GM23338 (cell line): ENCODE results near the gene PTPRN2. TPM values are rescaled to one million over a fixed set of nuclear protein-coding genes. Genes with fewer than 3 reads are reported as not detected.

Source experiments
- ATAC-seq: fragments of 200-7000 bp; cut with Tn5 transposase; 3 replicates; pipeline ENCODE4 v1.9.1; 2020
- DNase-seq: peaks from one replicate; pipeline ENCODE4 v3.0.0-alpha.2; 2015; ENCODE audit warnings: low spot score
- H2AFZ ChIP-seq: fragments of 200-600 bp; sonication (generic); 2 replicates; pipeline ENCODE4 v1.8.0; 2016; ENCODE audit warnings: antibody characterized with exemption, mild to moderate bottlenecking, moderate library complexity
- H3F3A ChIP-seq: fragments of 200-600 bp; sonication (generic); replicated peaks from 2 replicates; pipeline ENCODE4 v1.8.0; 2017; ENCODE audit warnings: antibody characterized with exemption, mixed run types, low read depth
- H3K27ac ChIP-seq: fragments of 200-600 bp; sonication (generic); 2 replicates; pipeline ENCODE4 v1.6.1; 2016; ENCODE audit warnings: low read depth
- H3K27me3 ChIP-seq: fragments of 200-600 bp; sonication (generic); 2 replicates; pipeline ENCODE4 v1.8.0; 2016; ENCODE audit warnings: mild to moderate bottlenecking, mixed run types, moderate library complexity; ENCODE audit not compliant: insufficient read depth
- H3K36me3 ChIP-seq: fragments of 200-600 bp; sonication (generic); 2 replicates; pipeline ENCODE4 v1.8.0; 2016; ENCODE audit warnings: mild to moderate bottlenecking; ENCODE audit not compliant: insufficient read depth
- H3K4me1 ChIP-seq: fragments of 200-600 bp; sonication (generic); 2 replicates; pipeline ENCODE4 v1.8.0; 2016; ENCODE audit warnings: mild to moderate bottlenecking, moderate library complexity; ENCODE audit not compliant: insufficient read depth
- H3K4me2 ChIP-seq: fragments of 200-600 bp; sonication (generic); 2 replicates; pipeline ENCODE4 v1.7.1; 2017; ENCODE audit warnings: mixed run types
- H3K4me3 ChIP-seq: fragments of 200-600 bp; sonication (generic); 2 replicates; pipeline ENCODE4 v1.6.1; 2016; ENCODE audit warnings: mixed run types
- H3K79me2 ChIP-seq: fragments of 200-600 bp; sonication (generic); replicated peaks from 2 replicates; pipeline ENCODE4 v1.8.0; 2017; ENCODE audit warnings: mild to moderate bottlenecking; ENCODE audit not compliant: insufficient read depth
- H3K9me2 ChIP-seq: fragments of 200-600 bp; sonication (generic); 2 replicates; pipeline ENCODE4 v1.8.0; 2017; ENCODE audit not compliant: insufficient read depth
- H4K20me1 ChIP-seq: fragments of 200-600 bp; sonication (generic); replicated peaks from 2 replicates; pipeline ENCODE4 v1.8.0; 2017; ENCODE audit warnings: mild to moderate bottlenecking; ENCODE audit not compliant: insufficient read depth
- H3K27ac Mint-ChIP-seq: 2 replicates; pipeline ENCODE4 v1.8.0; 2020; ENCODE audit warnings: inconsistent platforms, mild to moderate bottlenecking, moderate library complexity, mixed read lengths
- H3K27me3 Mint-ChIP-seq: 3 replicates; pipeline ENCODE4 v1.8.0; 2022; ENCODE audit warnings: low read depth, mild to moderate bottlenecking, moderate library complexity, mixed read lengths, inconsistent platforms; ENCODE audit not compliant: insufficient read depth, poor library complexity
- H3K36me3 Mint-ChIP-seq: 3 replicates; pipeline ENCODE4 v1.8.0; 2021; ENCODE audit warnings: low read depth, mild to moderate bottlenecking, inconsistent platforms, moderate library complexity, mixed read lengths
- H3K4me1 Mint-ChIP-seq: 3 replicates; pipeline ENCODE4 v1.8.0; 2020; ENCODE audit warnings: mild to moderate bottlenecking, inconsistent platforms, mixed read lengths
- H3K4me3 Mint-ChIP-seq: 3 replicates; pipeline ENCODE4 v1.8.0; 2021; ENCODE audit warnings: moderate library complexity, mild to moderate bottlenecking, inconsistent platforms, mixed read lengths
- H3K9me3 Mint-ChIP-seq: 3 replicates; pipeline ENCODE4 v1.8.0; 2020; ENCODE audit warnings: moderate library complexity, mild to moderate bottlenecking, inconsistent platforms, mixed read lengths
- CREB1 ChIP-seq: fragments of 250-450 bp; sonication (Bioruptor Pico); IDR thresholded peaks from 2 replicates; pipeline ENCODE4 v1.5.0; 2020; ENCODE audit warnings: low read depth, mild to moderate bottlenecking, moderate library complexity
- CTCF ChIP-seq, 2 experiments: fragments of 200-600 bp in 1 of 2; sonication (generic) in 1 of 2; conservative IDR thresholded peaks; 2 replicates each; pipeline versions ENCODE4 v1.5.1 to v1.6.1; 2016 to 2017; ENCODE audit warnings: antibody characterized with exemption in 2 of 2, low read depth in 2 of 2, mild to moderate bottlenecking in 2 of 2, moderate library complexity in 1 of 2
- EZH2phosphoT487 ChIP-seq: fragments of 200-600 bp; sonication (generic); IDR thresholded peaks from one replicate; pipeline ENCODE4 v1.8.1; 2018; ENCODE audit warnings: antibody characterized with exemption; ENCODE audit not compliant: unreplicated experiment
- JUNB ChIP-seq: IDR thresholded peaks from one replicate; pipeline ENCODE4 v1.6.1; 2016; ENCODE audit warnings: antibody characterized with exemption; ENCODE audit not compliant: unreplicated experiment
- POLR2AphosphoS5 ChIP-seq: IDR thresholded peaks from 2 replicates; pipeline ENCODE4 v1.6.1; 2016; ENCODE audit warnings: antibody characterized with exemption, low read depth
- REST ChIP-seq: IDR thresholded peaks from one replicate; pipeline ENCODE4 v1.6.1; 2018; ENCODE audit warnings: antibody characterized with exemption; ENCODE audit not compliant: unreplicated experiment
- ZNF462 ChIP-seq: fragments of 250-450 bp; sonication (Bioruptor Pico); IDR thresholded peaks from 2 replicates; pipeline ENCODE4 v1.5.0; 2020; ENCODE audit warnings: mild to moderate bottlenecking, moderate library complexity
- polyA plus RNA-seq: library from polyadenylated mRNA; unstranded; fragments of >200 nt; fragmentation: Nextera tagmentation; extraction: Ambion mirVana; gene quantifications from 2 replicates; pipeline ENCODE4 v1.2.1, GENCODE V29; 2016
- total RNA-seq: library from RNA; depleted of rRNA; stranded (reverse); fragments of >200 nt; shearing (Covaris generic); gene quantifications from 2 replicates; pipeline ENCODE4 v1.2.3, GENCODE V29; 2014

The PTPRN2 gene
- total and polyA plus RNA-seq, 2 experiments from 2014 or later, result 0.87 to 4.0 TPM

- no peak for TF ChIP-seq ZNF462 (CRISPR knock-in tag)
These were observed 197.2 kb downstream of the PTPRN2 start (continued) for GRCh38 chr7:158390460-158390859.

GRCh38 chr7:158389514-158390425 lies 197.9 kb downstream of the PTPRN2 start:
- H3K4me3 Mint-ChIP-seq, result no peak overlapping the region
- Histone ChIP-seq H4K20me1 (no peaks in the 10 kb centered on the region), H3K27ac (no peak overlapping the region), H3K9me2 (no peaks in the 10 kb centered on the region), H3K4me1 (no peaks in the 10 kb centered on the region), H3K36me3 (no peaks in the 10 kb centered on the region), H3K4me2 (no peak overlapping the region), H3K79me2 (no peaks in the 10 kb centered on the region), H3K4me3 (no peak overlapping the region), H3K27me3 (no peaks in the 10 kb centered on the region), H3F3A (no peaks in the 10 kb centered on the region), H2AFZ (no peak overlapping the region)
- DNase-seq, result no peak
- H3K36me3 Mint-ChIP-seq, result peaks cover 39% of the 10 kb centered on the region
- peaks cover 17% of the 10 kb centered on the region for H3K27me3 Mint-ChIP-seq
- peaks cover 98% of the 10 kb centered on the region for H3K9me3 Mint-ChIP-seq
- H3K27ac Mint-ChIP-seq, result no peak overlapping the region
- H3K4me1 Mint-ChIP-seq, result no peaks in the 10 kb centered on the region
- ATAC-seq, result no peak
- no peak for TF ChIP-seq JUNB
- no peak for TF ChIP-seq REST
- TF ChIP-seq EZH2phosphoT487, result no peak
- TF ChIP-seq POLR2AphosphoS5, result no peak
- no peak for TF ChIP-seq CTCF (conservative IDR thresholded peaks at IDR 0.05; ENCODE audit: low read depth in 2 of 2)
- TF ChIP-seq CREB1 (CRISPR knock-in tag), result no peak
